Kidney (tissue), 14 donors: ENCODE results near the gene BHMT2. TPM values are rescaled to one million over a fixed set of nuclear protein-coding genes. Genes with fewer than 3 reads are reported as not detected.
A peak's percentile ranks its signal among the peaks of the same experiment; 100 is the strongest.

Experiments
- DNase-seq, 5 donors: peaks; one replicate each; pipeline ENCODE4 v3.0.0-alpha.2; 2013 to 2020
- FAIRE-seq: peaks from 2 replicates; lab custom pipeline; 2012; peaks lifted over from hg19 to GRCh38; lab: Jason Lieb, UNC
- H3K27ac ChIP-seq, 2 donors: one replicate each; pipeline ENCODE4 v1.7.0; 2013; ENCODE audit warnings: low read depth in 2 of 2, low read length in 2 of 2, inconsistent platforms in 1 of 2
- H3K27me3 ChIP-seq: one replicate; pipeline ENCODE4 v1.7.1; 2013; ENCODE audit warnings: low read length, inconsistent platforms; ENCODE audit not compliant: control insufficient read depth, insufficient read depth
- H3K36me3 ChIP-seq, 3 donors: one replicate each; pipeline versions ENCODE4 v1.7.0 to v1.7.1; 2013; ENCODE audit warnings: low read length in 3 of 3, control low read depth in 1 of 3, inconsistent platforms in 1 of 3; ENCODE audit not compliant: insufficient read depth in 3 of 3, control insufficient read depth in 2 of 3
- H3K4me1 ChIP-seq, 3 donors: one replicate each; pipeline versions ENCODE4 v1.7.0 to v1.7.1; 2013; ENCODE audit warnings: low read length in 3 of 3, inconsistent platforms in 1 of 3, low read depth in 1 of 3; ENCODE audit not compliant: control insufficient read depth in 2 of 3, insufficient read depth in 2 of 3
- H3K4me3 ChIP-seq, 3 donors: one replicate each; pipeline versions ENCODE4 v1.7.0 to v1.8.1; 2013; ENCODE audit warnings: low read length in 3 of 3, control low read depth in 1 of 3, inconsistent platforms in 1 of 3
- H3K9ac ChIP-seq, 3 donors: one replicate each; pipeline versions ENCODE4 v1.7.0 to v1.7.1; 2013; ENCODE audit warnings: low read length in 3 of 3, control low read depth in 1 of 3, inconsistent platforms in 1 of 3
- H3K9me3 ChIP-seq, 3 donors: one replicate each; pipeline versions ENCODE4 v1.7.0 to v1.7.1; 2013; ENCODE audit warnings: low read length in 3 of 3, control low read depth in 1 of 3, inconsistent platforms in 1 of 3; ENCODE audit not compliant: control insufficient read depth in 2 of 3, insufficient read depth in 1 of 3
- CTCF ChIP-seq: IDR thresholded peaks from 3 replicates; pipeline ENCODE4 v1.5.1; 2012; ENCODE audit warnings: mild to moderate bottlenecking, moderate library complexity, borderline replicate concordance; ENCODE audit not compliant: insufficient read depth; ENCODE audit errors: extremely low read depth
- intact Hi-C: fragments of 100-400 bp; cut with DNase I; formaldehyde crosslinking; loops from one replicate; pipeline ENCODE4 v1.11.1; 2022
- polyA plus RNA-seq: library from polyadenylated mRNA; stranded (reverse); fragments of 350-450 nt; fragmentation: Illumina TruSeq; extraction: RNeasy Lipid Tissue Mini Kit (QIAGEN cat#74804); gene quantifications from one replicate; pipeline ENCODE4 v1.2.3, GENCODE V29; 2014; ENCODE audit warnings: low read depth, low replicate concordance; ENCODE audit not compliant: insufficient read depth
- total RNA-seq: library from RNA; stranded (reverse); fragmentation: NEBNext Ultra II Directional; extraction: Animal tissue kit (Norgen Biotek cat#: 25700); gene quantifications from one replicate; pipeline ENCODE4 v1.2.1, GENCODE V29; 2021
- donor health status: control.
- donor health status: control.
- donor health status: control.
- donor health status: control.
- donor health status: control.
- donor health status: DM: yes; HTN: yes; CAD: no.
- donor health status: Normal renal cell carcinoma (clear cell type).

BHMT2 gene
- total and polyA plus RNA-seq, 2 donors from 2014 or later: 54.8 to 230 TPM

- TF ChIP-seq CTCF: no peak
- Histone ChIP-seq H3K9ac (no peak overlapping the region), H3K4me3 (no peak overlapping the region), H3K27me3 (no peaks in the 10 kb centered on the region), H3K9me3 (no peaks in the 10 kb centered on the region), H3K36me3 (peaks cover 0 to 14% (median 2%) of the 10 kb centered on the region in 3 donors), H3K27ac (no peak overlapping the region), H3K4me1 (peaks cover 0 to 4% (median 0%) of the 10 kb centered on the region in 3 donors)
- no peak for FAIRE-seq
- no peak for DNase-seq
- intact Hi-C loops: no loop called here
These were observed 18.9 kb downstream of the BHMT2 start for GRCh38 chr5:79088507-79088906.

- no peaks in the 10 kb centered on the region for H3K9me3 ChIP-seq
- no peaks in the 10 kb centered on the region for H3K27me3 ChIP-seq
- peaks cover 0 to 5% (median 2%) of the 10 kb centered on the region in 3 donors for H3K36me3 ChIP-seq
- no peak overlapping the region for H3K9ac ChIP-seq
- intact Hi-C loops: no loop called here
- DNase-seq: no peak
- no peak overlapping the region for H3K27ac ChIP-seq
- TF ChIP-seq CTCF: no peak
- H3K4me1 ChIP-seq: peaks cover 0 to 6% (median 0%) of the 10 kb centered on the region in 3 donors
- FAIRE-seq: no peak
- no peak overlapping the region for H3K4me3 ChIP-seq
These were observed 21.5 kb downstream of the BHMT2 start for GRCh38 chr5:79091064-79091463.

- intact Hi-C loops: no loop called here
- H3K9me3 ChIP-seq: no peaks in the 10 kb centered on the region
- no peak overlapping the region for H3K4me3 ChIP-seq
- DNase-seq (peak in 1 of 5 donors; percentile 25), FAIRE-seq (no peak)
- H3K9ac ChIP-seq: no peak overlapping the region
- no peaks in the 10 kb centered on the region for H3K36me3 ChIP-seq
- H3K4me1 ChIP-seq: peaks cover 0 to 6% (median 0%) of the 10 kb centered on the region in 3 donors
- no peak for TF ChIP-seq CTCF
- no peaks in the 10 kb centered on the region for H3K27me3 ChIP-seq
- no peak overlapping the region for H3K27ac ChIP-seq
These were observed 24.2 kb downstream of the BHMT2 start for GRCh38 chr5:79093762-79094161.

- H3K9me3 ChIP-seq: no peaks in the 10 kb centered on the region
- H3K9ac ChIP-seq: no peak overlapping the region
- FAIRE-seq (no peak), DNase-seq (no peak)
- peaks cover 0 to 6% (median 0%) of the 10 kb centered on the region in 3 donors for H3K4me1 ChIP-seq
- H3K4me3 ChIP-seq: no peak overlapping the region
- no peak overlapping the region for H3K27ac ChIP-seq
- peaks cover 3% of the 10 kb centered on the region for H3K27me3 ChIP-seq
- peaks cover 0 to 6% (median 0%) of the 10 kb centered on the region in 3 donors for H3K36me3 ChIP-seq
- intact Hi-C loops: no loop called here
- TF ChIP-seq CTCF: no peak
These were observed 36.3 kb downstream of the BHMT2 start for GRCh38 chr5:79105868-79106267.
